Sciatic nerve (tissue), 2 donors: ENCODE data around the gene FRMD4B. TPM values are rescaled to one million over a fixed set of nuclear protein-coding genes. Genes with fewer than 3 reads are reported as not detected.
"Not testable (repeated sequence)": the region's sequence is repeated elsewhere in the genome, so short reads cannot be mapped to it uniquely, and the experiment has no call there.

Experiments used
- ATAC-seq: fragments of 200-7000 bp; cut with Tn5 transposase; one replicate; pipeline ENCODE4 v1.9.1; 2020; ENCODE audit warnings: mild to moderate bottlenecking, moderate library complexity
- DNase-seq: peaks from one replicate; pipeline ENCODE4 v3.0.0-alpha.2; 2020; ENCODE audit warnings: low spot score
- intact Hi-C: fragments of 100-400 bp; cut with DNase I; formaldehyde crosslinking; loops from one replicate; pipeline ENCODE4 v1.14.2; 2022
- total RNA-seq: library from RNA; stranded (reverse); fragmentation: NEBNext Ultra II Directional; extraction: Animal tissue kit (Norgen Biotek cat#: 25700); gene quantifications from one replicate; pipeline ENCODE4 v1.2.1, GENCODE V29; 2021
- donor health status: DM: no; HTN: no; CAD: no.
- donor health status: DM: no; HTN: no; CAD: no.

Gene FRMD4B
- total RNA-seq, 1 donor from 2014 or later, result 48.6 TPM

- DNase-seq, result no peak
- intact Hi-C loops, result no loop called here
- ATAC-seq, result no peak
Observed at GRCh38 chr3:69328963-69329302, 57.0 kb downstream of the FRMD4B start.

GRCh38 chr3:69328103-69328962 is 57.6 kb downstream of the FRMD4B start:
- intact Hi-C loops, result no loop called here
- no peak for ATAC-seq

GRCh38 chr3:69326855-69327300 is 59.0 kb downstream of the FRMD4B start:
- intact Hi-C loops, result no loop called here
- no peak for DNase-seq
- peak; percentile 27 for ATAC-seq

More at GRCh38 chr3:69328103-69328962, 57.6 kb downstream of the FRMD4B start:
- DNase-seq, result no peak

- ATAC-seq (no peak), DNase-seq (no peak)
- intact Hi-C loops, result no loop called here
Observed at GRCh38 chr3:69325151-69325550, 60.7 kb downstream of the FRMD4B start.

GRCh38 chr3:69324362-69325025 is 61.4 kb downstream of the FRMD4B start:
- intact Hi-C loops, result no loop called here
- ATAC-seq (no peak), DNase-seq (no peak)

- ATAC-seq, result no peak
- intact Hi-C loops, result no loop called here
Observed at GRCh38 chr3:69323941-69324340, 61.9 kb downstream of the FRMD4B start.

GRCh38 chr3:69322512-69322911 is 63.4 kb downstream of the FRMD4B start:
- ATAC-seq, DNase-seq, intact Hi-C loops: not testable (repeated sequence)

More at GRCh38 chr3:69323941-69324340, 61.9 kb downstream of the FRMD4B start:
- no peak for DNase-seq

GRCh38 chr3:69322158-69322509 is 63.8 kb downstream of the FRMD4B start:
- no peak for ATAC-seq
- intact Hi-C loops, result no loop called here
- DNase-seq, result no peak

- ATAC-seq (peak; percentile 18), DNase-seq (no peak)
- intact Hi-C loops, result no loop called here
Observed at GRCh38 chr3:69321301-69322157, 64.4 kb downstream of the FRMD4B start.

GRCh38 chr3:69320871-69321271 is 65.0 kb downstream of the FRMD4B start:
- intact Hi-C loops, result no loop called here
- DNase-seq, result no peak
- ATAC-seq, result peak; percentile 78

GRCh38 chr3:69319652-69320051 is 66.2 kb downstream of the FRMD4B start:
- ATAC-seq, result no peak
- intact Hi-C loops, result no loop called here
- DNase-seq, result no peak

- intact Hi-C loops, result no loop called here
- no peak for ATAC-seq
- no peak for DNase-seq
Observed at GRCh38 chr3:69318410-69318809, 67.5 kb downstream of the FRMD4B start.

GRCh38 chr3:69313251-69313650 is 72.6 kb downstream of the FRMD4B start:
- intact Hi-C loops, result no loop called here
- ATAC-seq (no peak), DNase-seq (no peak)

GRCh38 chr3:69309814-69310213 is 76.1 kb downstream of the FRMD4B start:
- intact Hi-C loops, result loop anchor here (5.0 kb wide), 1 partner anchor 153 kb away; no protein-coding TSS in a partner anchor
- no peak for ATAC-seq

GRCh38 chr3:69306239-69307185 is 79.4 kb downstream of the FRMD4B start:
- peak; percentile 78 for DNase-seq
- ATAC-seq, result peak; percentile 97
- intact Hi-C loops, result loop anchor here (5.0 kb wide), 1 partner anchor 149 kb away; no protein-coding TSS in a partner anchor

More at GRCh38 chr3:69309814-69310213, 76.1 kb downstream of the FRMD4B start:
- DNase-seq, result no peak

- intact Hi-C loops, result loop anchor here (5.0 kb wide), 1 partner anchor 148 kb away; no protein-coding TSS in a partner anchor
Observed at GRCh38 chr3:69305011-69305410, 80.9 kb downstream of the FRMD4B start.

GRCh38 chr3:69304396-69304795 is 81.5 kb downstream of the FRMD4B start:
- DNase-seq (no peak), ATAC-seq (no peak)
- intact Hi-C loops, result no loop called here

More at GRCh38 chr3:69305011-69305410, 80.9 kb downstream of the FRMD4B start:
- ATAC-seq (no peak), DNase-seq (no peak)

GRCh38 chr3:69300296-69300695 is 85.6 kb downstream of the FRMD4B start:
- no peak for ATAC-seq
- DNase-seq, result no peak
- intact Hi-C loops, result no loop called here
